Stimulated activated CD8-positive, alpha-beta memory T cell treated with anti-CD3 and anti-CD28 coated beads, Interleukin-4, amount 100 ng/mL, for 24 hours (primary cell): ENCODE measurements around the gene HBQ1.
"Not testable (repeated sequence)": the region's sequence is repeated elsewhere in the genome, so short reads cannot be mapped to it uniquely, and the experiment has no call there.

Experiments
- DNase-seq: peaks from one replicate; pipeline ENCODE4 v3.0.0-alpha.2; 2020; ENCODE audit warnings: low read depth

Gene HBQ1

GRCh38 chr16:180101-180675 lies at the start of gene HBQ1:
TSS of gene HBQ1 (plus strand) at chr16:180459. CDS start at chr16:180487, 28 bp downstream.
- no peak for DNase-seq

GRCh38 chr16:130533-131173 lies 49.6 kb upstream of the HBQ1 start:
- DNase-seq = no peak

GRCh38 chr16:132120-132519 lies 48.1 kb upstream of the HBQ1 start:
- no peak for DNase-seq

GRCh38 chr16:133716-134115 lies 46.5 kb upstream of the HBQ1 start:
- no peak for DNase-seq

GRCh38 chr16:138049-138417 lies 42.2 kb upstream of the HBQ1 start:
- peak; percentile 7 for DNase-seq

- no peak for DNase-seq
These were observed 39.9 kb upstream of the HBQ1 start for GRCh38 chr16:140175-140857.

- no peak for DNase-seq
These were observed 37.8 kb upstream of the HBQ1 start for GRCh38 chr16:142405-142967.

GRCh38 chr16:143047-143446 lies 37.2 kb upstream of the HBQ1 start:
- DNase-seq = no peak

GRCh38 chr16:143456-143855 lies 36.8 kb upstream of the HBQ1 start:
- DNase-seq = no peak

- DNase-seq = no peak
These were observed 35.4 kb upstream of the HBQ1 start for GRCh38 chr16:144797-145252.

- no peak for DNase-seq
These were observed 33.6 kb upstream of the HBQ1 start for GRCh38 chr16:146646-147045.

- DNase-seq = no peak
These were observed 31.1 kb upstream of the HBQ1 start for GRCh38 chr16:149024-149660.

- DNase-seq = no peak
These were observed 27.8 kb upstream of the HBQ1 start, which contains the start of gene HBZ for GRCh38 chr16:152141-153128. TSS of gene HBZ (plus strand) at chr16:152644. CDS start at chr16:152910, 266 bp downstream.

- not testable (repeated sequence) for DNase-seq
These were observed 27.1 kb upstream of the HBQ1 start for GRCh38 chr16:153129-153521.

- DNase-seq = not testable (repeated sequence)
These were observed 26.6 kb upstream of the HBQ1 start for GRCh38 chr16:153550-154216.

GRCh38 chr16:154217-155030 lies 25.8 kb upstream of the HBQ1 start:
- DNase-seq = no peak

GRCh38 chr16:155031-155398 lies 25.2 kb upstream of the HBQ1 start:
- no peak for DNase-seq

GRCh38 chr16:159136-159849 lies 21.0 kb upstream of the HBQ1 start:
- no peak for DNase-seq

- not testable (repeated sequence) for DNase-seq
These were observed 20.0 kb upstream of the HBQ1 start for GRCh38 chr16:160242-160641.
